CD4-positive, alpha-beta T cell treated with Interferon gamma for 1 hour (primary cell): ENCODE data around the gene ZNF154.
"Not testable (repeated sequence)": the region's sequence is repeated elsewhere in the genome, so short reads cannot be mapped to it uniquely, and the experiment has no call there.

Experiments used
- DNase-seq: peaks from one replicate; pipeline ENCODE4 v3.0.0-alpha.2; 2020

Gene ZNF154

DNA sequence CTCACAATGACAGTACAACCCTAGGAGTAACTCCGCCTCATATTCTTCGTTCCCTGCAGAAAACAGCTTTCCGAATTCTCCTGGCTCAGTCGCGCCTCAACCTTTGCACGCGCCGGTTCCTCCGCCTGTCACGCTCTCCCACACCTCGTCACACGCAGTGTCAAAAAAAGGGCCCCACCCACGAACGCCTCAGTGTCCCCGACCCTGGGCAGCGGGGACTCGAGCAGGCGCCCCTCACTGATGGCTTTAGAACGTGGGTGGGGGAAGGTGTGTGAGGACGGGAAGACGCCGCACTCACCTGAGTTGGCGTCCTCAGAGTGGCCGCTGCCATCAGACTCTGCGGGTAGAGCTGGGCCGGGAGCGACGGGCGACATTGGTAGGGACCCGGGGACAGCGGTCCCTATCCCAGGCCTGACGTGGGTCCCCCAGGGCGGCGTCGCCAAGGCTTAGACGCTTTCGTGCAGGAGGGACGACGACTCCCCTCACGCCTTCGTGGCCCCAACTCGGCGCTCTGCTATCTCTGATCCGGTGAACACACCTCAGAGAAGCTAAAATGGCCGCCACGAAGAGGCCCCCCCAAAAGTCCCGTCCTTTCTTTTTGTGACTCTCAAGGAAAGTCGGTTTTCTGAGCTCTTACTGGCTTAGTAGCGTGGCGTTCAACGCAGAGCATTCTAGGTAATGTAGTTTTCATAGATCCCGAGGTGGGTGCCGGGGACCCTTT is at the start of gene ZNF154:
ZNF154 (minus strand) TSS at position 564 of the 721 bp plus-strand sequence; CDS start at position 331, 233 bp downstream.
- DNase-seq: peak; percentile 71

DNA sequence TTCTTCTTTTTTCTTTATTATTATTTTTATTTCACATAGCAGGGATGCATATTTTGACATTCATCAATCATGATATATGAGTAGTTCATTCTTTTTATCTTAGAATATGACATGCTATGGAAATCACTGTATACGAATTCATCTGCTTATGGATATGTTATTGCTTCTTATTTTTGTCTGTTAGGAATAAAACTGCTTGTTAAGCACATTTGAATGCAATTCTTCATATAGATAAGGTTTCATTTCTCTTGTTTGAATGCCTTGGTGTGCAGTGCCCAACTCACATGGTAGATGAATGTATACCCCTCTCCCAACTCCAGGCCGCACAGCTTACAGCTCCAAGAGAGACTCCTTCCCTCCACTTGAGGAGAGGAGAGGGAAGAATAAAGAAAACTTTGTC is 48.9 kb upstream of the ZNF154 start:
- no peak for DNase-seq

DNA sequence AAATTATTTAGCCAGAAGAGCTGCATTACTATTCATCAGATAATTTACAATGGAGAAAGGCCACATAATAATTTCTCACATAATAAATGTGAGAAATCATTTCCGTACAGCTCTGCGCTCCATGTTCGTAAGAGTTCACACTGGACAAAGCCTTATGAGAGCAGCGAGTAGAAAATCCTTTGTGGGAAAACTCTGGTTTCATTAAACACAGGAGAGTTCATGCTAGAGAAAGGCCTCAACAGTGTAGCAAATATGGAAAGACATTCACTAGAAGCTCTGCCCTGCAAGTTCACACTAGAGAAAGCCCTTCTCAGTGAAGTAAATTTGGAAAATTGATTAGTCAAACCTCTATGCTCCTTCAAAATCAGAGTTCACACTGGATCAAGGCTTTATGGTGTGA is 46.0 kb upstream of the ZNF154 start:
- DNase-seq: no peak

DNA sequence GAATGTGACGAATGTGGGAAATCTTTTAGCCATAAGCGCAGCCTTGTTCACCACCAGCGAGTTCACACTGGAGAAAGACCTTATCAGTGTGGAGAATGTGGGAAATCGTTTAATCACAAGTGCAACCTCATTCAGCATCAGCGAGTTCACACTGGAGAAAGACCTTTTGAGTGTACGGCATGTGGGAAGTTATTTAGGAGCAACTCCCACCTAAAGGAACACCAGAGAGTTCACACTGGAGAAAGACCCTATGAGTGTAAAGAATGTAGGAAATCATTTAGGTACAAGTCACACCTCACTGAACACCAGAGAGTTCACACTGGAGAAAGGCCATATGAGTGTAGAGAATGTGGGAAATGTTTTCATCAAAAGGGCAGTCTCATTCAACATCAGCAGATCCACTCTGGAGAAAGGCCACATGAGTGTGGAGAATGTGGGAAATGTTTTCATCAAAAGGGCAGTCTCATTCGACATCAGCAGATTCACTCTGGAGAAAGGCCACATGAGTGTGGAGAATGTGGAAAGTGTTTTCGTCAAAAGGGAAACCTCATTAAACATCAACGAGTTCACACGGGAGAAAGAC is 45.2 kb upstream of the ZNF154 start:
- no peak for DNase-seq

DNA sequence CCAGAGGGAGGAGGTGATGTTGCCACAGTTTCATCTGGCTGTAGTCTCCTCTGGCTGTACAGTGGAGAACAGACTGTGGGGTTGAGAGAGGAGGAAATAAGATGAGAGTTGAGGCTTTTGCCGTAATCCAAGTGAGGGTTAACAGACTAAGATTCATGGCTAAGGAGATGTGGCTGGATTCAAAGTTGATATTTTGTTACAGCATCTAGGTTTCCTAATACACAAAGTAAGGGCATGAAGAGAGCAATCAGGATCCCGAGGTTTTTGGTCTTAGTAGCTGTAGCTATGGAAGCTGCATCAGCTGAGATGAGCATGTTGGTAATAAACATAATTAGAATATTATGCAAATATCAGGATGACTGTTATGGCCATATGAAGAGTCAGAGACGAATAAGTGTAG is 39.0 kb upstream of the ZNF154 start:
- no peak for DNase-seq

DNA sequence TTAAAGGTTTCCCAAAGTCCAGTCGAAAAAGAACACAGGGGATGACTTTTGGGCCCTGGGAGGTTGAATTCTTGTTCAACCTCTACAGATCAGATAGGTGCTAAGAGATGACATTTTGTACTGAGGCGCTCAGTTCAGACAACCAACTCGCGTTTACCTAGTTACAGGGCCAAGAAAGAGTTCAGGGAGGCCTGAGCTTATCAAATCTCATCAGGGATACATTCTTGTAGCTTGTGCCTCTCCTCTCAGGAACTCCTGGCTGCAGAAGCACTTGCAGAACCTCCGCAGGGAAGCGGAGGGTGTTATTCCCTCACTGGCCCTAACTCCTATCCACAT is 38.4 kb upstream of the ZNF154 start:
- DNase-seq: no peak

DNA sequence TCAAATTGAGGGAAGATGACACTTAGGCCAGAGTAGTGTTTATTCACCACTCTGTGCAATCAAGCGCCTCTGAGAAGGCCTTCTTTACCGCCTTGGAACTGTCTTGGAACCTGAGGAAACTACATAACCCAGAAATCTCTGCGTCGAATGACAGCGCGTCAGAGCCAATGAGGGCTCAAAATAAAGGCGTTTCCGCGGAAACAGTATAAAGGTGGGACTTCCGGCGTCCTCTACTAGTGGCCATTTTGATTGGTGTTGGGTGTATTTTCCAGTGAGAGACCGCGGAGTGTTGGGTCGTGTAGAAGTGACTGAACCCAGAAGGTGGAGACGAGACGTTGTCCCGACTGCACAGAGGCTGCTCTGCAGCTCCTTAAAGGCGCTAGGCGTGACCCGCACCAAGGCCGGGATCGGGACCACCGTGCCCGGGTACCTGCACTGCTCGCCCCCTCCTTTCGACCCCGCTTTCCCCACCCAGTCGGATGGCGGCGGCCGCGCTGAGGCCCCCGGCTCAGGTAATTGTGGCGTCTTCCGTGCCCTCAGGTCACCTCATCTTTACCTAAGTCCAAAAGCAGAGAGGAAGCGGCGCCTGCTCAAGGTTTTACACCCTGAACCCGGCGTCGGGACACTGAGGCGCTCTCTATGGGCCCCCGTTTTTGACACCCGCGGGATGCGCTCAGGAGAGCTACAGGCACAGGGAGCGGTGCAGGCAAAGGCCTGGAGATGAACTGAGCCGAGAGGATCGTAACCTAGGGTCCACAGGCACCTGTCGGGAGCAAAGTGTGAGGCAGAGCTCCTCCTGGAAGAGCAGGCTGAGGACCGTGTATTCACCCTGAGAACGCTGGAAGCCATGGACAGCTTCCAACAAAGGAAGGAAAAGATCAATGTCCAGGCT is 37.8 kb upstream of the ZNF154 start, which contains the start of gene ZNF776:
ZNF776 (plus strand) TSS at position 236 of the 892 bp plus-strand sequence; CDS start at position 480, 244 bp downstream.
- peak; percentile 85 for DNase-seq

DNA sequence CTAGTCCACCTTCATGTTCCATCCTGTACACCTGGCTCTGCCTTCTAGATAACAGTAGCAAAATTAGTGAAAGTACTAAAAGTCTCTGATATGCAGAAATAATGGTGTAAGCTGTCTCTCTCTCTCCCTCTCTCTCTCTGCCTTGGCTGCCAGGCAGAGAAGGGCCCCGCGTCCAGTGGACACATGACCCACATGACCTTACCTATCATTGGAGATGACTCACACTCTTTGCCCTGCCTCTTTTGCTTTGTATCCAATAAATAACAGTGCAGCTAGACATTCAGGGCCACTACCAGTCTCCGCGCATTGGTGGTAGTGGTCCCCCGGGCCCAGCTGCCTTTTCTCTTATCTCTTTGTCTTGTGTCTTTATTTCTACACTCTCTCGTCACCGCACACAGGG is 29.8 kb upstream of the ZNF154 start:
- not testable (repeated sequence) for DNase-seq

DNA sequence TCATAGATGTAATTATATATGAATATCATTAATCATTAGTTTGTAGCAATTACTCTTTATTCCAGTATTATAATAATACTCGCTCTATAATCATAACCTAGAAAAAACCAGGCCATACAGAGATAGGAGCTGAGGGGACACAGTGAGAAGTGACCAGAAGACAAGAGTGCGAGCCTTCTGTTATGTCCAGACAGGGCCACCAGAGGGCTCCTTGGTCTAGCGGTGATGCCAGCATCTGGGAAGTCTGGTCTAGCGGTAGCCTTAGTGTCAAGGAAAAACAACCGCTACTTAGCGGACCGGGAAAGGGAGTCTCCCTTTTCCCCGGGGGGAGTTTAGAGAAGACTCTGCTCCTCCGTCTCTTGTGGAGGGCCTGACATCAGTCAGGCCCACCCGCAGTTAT is 29.3 kb upstream of the ZNF154 start:
- DNase-seq: peak; percentile 39

DNA sequence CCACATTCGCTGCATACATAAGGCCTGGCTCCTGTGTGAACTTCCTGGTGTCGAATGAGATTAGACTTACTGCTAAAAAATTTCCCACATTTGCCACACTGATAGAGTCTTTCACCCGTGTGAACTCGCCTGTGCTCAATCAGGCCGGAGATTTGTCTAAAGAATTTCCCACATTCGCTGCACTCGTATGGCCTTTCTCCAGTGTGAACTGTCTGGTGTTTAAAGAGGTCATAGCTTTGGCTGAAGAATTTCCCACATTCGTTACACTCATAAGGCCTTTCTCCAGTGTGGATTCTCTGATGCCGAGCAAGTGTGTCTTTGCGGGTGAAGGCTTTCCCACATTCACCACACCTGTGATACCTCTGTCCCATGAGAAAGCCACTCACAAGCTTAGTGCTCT is 11.9 kb upstream of the ZNF154 start:
- DNase-seq: no peak

DNA sequence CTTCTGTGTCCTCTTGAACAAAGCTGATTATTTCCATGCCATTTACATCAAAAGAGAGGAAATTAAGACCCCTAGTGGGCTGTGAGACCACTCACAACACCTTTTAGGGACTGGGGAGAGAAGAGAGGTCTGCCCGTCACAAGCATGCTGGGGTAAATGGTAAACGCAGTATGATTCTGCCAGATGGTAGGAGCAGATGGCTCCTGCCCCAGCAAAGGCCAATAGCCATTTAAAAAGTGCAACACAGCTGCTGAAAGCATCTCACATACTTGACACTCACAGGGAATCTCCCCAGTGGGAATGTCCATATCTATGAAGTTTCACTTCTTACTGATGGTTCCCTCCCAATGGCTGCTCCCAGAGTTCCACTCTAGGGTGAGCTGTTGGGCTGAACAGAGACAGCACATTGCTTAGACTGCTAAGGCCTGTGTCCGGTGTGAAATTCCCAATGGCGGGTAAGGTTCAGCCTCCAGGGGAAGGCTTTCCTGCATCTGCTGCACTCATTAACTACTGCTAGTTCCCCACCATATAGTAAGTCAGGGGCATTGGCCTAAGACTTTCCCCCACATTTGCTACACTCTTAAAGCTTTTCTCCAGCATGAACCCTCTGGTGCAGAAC is 11.0 kb upstream of the ZNF154 start:
- no peak for DNase-seq

DNA sequence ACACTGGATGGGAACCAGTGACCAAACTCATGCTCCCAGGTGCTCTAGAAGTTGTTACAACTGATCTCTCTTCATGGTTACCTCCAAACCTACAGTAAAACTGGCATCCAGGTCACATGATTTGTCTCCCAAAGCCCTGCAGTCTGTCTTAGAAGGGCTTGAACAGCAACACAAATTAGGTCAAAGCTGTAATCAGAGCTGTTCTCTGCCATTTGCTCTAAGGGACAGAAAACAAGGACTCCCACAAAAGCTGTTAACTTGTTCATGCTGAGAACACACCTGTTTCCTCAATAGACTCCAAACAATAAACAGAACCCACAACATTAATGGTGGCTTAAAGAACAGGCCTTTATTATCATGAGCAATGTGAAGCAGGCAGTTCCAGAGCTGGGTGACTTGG is 10.4 kb upstream of the ZNF154 start:
- no peak for DNase-seq

DNA sequence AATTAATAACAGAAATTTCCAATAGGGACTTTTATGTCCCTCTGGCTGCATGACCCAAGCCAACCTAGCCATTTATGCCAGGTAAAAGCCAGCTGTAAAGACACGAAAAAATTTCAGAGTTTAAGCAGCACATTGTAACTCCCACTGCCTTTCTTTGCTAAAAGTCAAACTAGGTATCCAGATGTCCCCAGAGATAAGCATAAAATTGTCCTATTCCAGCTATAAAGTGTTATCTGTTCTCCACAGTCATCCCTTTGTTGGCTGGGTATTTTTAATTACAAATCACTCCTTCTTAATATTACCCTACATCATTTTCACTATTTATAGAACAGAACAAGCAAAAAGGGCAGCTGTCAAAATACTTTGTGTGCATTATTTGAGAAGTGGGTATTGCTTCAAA is 3.2 kb upstream of the ZNF154 start:
- no peak for DNase-seq

DNA sequence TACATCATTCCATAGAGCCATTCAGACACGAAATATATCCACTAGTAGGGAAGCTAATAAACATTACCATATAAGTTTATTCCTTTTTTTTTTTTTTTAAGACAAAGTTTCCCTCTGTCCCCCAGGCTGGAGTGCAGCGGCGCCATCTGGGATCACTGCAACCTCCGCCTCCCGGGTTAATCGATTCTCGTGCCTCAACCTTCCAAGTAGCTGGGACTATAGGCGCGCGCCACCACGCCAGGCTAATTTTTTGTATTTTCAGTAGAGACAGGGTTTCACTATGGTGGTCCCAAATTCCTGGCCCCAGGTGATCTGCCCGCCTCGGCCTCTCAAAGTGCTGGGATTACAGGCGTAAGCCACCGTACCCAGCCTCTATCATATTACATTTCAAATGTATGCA is 612 bp upstream of the ZNF154 start:
- no peak for DNase-seq

DNA sequence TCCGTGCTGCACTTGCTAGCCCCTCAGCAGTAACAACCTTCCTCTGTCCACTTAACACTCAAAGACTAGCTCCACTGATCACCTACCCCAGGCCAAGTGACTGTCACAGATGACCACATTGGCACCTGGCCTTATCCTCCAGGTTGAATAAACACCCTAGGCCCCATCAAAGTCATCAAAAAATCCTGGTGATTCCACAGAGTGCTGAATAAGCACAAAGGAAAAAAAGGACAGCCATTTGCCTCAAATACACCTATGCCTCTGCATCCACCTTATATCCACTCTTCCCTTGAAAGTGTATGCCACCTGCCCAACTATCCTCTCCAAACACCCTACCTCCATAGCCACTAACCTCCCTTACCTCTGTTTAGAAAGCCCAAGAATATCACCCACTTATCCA is 2.7 kb downstream of the ZNF154 start:
- DNase-seq: no peak

DNA sequence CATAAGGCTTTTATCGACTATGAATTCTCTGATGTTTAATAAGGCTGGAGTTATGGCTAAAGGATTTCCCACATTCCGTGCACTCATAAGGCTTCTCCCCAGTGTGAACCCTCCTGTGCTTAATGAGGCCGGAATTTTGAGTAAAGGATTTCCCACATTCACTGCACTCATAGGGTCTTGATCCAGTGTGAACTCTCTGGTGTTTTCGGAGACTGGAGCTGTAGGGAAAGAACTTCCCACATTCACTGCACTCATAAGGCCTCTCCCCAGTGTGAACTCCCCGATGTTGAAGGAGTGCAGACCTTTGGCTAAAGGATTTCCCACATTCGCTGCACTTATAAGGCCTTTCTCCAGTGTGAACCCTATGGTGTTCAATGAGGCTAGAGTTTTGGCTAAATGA is 7.4 kb downstream of the ZNF154 start:
- DNase-seq: no peak

DNA sequence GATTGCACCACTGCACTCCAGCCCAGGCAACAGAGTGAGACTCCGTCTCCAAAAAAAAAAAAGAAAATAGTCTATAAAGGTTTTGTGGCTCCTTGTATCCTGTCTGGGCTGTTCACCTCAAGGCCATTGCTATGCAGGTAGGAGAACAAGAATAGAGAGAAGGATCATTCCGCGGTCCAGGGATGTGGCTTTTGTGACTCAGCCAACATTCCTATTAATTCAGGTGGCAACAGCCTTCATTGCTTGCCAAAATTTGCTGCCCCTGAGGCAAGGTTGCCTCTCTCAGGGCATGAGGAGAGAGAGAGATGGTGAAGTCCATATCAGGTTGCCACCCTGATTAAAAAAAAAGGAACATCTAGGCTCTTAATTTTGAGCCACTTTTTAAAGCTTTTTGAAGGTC is 19.3 kb downstream of the ZNF154 start:
- DNase-seq: no peak

DNA sequence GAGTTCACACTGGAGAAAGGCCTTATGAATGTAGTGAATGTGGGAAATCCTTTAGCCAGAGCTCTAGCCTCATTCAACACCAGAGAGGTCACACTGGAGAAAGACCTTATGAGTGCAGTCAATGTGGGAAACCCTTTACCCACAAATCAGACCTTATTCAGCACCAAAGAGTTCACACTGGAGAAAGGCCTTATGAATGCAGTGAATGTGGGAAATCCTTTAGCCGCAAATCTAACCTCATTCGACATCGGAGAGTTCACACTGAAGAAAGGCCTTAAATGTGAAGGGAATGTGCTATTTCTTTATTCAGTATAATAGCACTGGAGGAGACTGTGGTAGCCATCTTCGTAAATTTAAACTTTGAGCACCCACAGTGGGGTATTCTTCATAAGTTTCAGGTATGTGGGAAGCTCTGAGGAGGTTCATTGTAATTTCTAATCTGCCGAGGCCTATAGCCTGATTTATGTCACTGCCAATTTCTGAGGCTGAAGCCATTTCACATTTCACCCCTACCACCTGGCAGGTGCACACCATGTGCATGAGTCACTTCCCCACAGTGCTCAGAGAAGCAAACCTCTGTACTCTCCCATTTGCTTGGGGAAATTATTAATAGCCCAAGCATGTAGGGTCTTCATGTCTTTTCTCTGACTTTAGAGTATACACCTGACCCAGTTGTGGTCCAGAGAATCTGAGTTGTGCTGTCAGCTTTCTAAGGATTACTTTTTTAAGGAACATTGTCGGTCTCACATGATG is 20.8 kb downstream of the ZNF154 start:
- DNase-seq: no peak

DNA sequence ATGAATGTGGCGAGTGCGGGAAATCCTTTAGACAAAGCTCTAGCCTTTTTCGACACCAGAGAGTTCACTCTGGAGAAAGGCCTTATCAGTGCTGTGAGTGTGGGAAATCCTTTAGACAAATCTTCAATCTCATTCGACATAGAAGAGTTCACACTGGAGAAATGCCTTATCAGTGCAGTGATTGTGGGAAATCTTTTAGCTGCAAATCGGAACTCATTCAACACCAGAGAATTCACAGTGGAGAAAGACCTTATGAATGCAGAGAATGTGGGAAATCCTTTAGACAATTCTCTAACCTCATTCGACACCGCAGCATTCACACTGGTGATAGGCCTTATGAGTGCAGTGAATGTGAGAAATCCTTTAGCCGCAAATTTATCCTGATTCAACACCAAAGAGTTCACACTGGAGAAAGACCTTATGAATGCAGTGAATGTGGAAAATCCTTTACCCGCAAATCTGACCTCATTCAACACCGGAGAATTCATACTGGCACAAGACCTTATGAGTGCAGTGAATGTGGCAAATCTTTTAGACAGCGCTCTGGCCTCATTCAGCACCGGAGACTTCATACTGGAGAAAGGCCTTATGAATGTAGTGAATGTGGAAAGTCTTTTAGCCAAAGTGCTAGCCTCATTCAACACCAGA is 21.5 kb downstream of the ZNF154 start:
- DNase-seq: no peak

DNA sequence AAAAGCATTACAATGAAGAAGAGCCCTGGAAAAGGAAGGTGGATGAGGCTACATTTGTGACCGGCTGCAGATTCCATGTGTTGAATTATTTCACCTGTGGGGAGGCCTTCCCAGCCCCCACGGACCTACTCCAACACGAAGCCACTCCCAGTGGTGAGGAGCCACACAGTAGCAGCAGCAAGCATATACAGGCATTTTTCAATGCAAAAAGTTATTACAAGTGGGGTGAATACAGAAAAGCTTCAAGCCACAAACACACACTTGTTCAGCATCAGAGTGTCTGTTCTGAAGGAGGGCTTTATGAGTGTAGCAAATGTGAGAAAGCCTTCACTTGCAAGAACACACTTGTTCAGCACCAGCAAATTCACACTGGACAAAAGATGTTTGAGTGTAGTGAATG is 22.3 kb downstream of the ZNF154 start:
- no peak for DNase-seq

DNA sequence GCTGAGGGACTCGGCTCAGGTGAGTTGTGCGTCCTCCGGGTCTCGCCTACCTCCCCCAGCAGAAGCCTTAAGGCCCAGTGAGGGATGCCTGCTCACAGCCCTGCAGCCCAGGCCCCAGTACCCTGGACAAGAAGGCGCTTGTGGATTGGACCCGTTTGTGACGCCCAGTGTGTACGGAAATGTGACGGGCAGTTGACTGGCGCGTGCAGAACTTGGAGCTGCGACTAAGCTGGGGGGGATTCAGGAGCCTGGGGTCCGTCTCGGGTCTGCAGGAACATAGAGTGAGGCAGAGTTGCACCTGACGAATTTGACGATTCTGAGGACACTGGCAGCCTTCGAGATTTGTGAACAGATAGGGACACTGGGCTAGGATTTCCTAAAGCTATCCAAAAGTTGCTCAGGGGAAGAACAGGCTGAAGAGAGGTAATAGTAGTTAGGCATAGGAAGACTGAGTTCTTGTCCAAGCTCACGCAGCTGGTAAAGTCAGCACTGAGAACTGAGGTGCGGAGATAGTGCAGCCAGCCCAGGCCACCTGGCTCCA is 26.7 kb downstream of the ZNF154 start:
- no peak for DNase-seq

DNA sequence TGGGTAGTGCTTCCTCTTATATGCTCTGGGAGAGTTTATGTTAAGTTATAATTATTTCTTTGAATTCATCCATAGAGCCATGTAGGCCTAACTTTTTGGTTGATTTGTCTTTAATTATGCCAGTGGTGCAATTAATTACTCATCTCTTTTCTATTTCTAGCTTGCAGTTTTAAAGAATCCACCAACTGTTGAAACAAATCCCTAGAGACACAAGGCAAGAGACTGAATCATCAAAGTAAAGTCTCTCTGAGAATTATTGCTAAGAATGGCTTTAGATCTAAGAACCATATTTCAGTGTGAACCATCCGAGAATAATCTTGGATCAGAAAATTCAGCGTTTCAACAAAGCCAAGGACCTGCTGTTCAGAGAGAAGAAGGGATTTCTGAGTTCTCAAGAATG is 33.1 kb downstream of the ZNF154 start:
- no peak for DNase-seq
